IPS-18a (cell line): ENCODE measurements around the gene TRIM44.
"Not testable (repeated sequence)": the region's sequence is repeated elsewhere in the genome, so short reads cannot be mapped to it uniquely, and the experiment has no call there.

Experiments
- H3K27ac ChIP-seq: one replicate; pipeline ENCODE4 v1.5.1; 2013; ENCODE audit warnings: low read length
- H3K27me3 ChIP-seq: one replicate; pipeline ENCODE4 v1.6.1; 2013; ENCODE audit warnings: mild to moderate bottlenecking, low read length; ENCODE audit not compliant: control insufficient read depth, insufficient read depth
- H3K36me3 ChIP-seq: one replicate; pipeline ENCODE4 v1.6.1; 2013; ENCODE audit warnings: low read depth, low read length; ENCODE audit not compliant: control insufficient read depth
- H3K4me1 ChIP-seq: one replicate; pipeline ENCODE4 v1.6.1; 2013; ENCODE audit warnings: low read depth, low read length; ENCODE audit not compliant: control insufficient read depth
- H3K4me3 ChIP-seq: one replicate; pipeline ENCODE4 v1.5.1; 2013; ENCODE audit warnings: low read length
- H3K9ac ChIP-seq: one replicate; pipeline ENCODE4 v1.6.1; 2013; ENCODE audit warnings: mild to moderate bottlenecking, low read length, moderate library complexity
- H3K9me3 ChIP-seq: one replicate; pipeline ENCODE4 v1.6.1; 2013; ENCODE audit warnings: low read depth, low read length; ENCODE audit not compliant: control insufficient read depth

TRIM44 gene

DNA sequence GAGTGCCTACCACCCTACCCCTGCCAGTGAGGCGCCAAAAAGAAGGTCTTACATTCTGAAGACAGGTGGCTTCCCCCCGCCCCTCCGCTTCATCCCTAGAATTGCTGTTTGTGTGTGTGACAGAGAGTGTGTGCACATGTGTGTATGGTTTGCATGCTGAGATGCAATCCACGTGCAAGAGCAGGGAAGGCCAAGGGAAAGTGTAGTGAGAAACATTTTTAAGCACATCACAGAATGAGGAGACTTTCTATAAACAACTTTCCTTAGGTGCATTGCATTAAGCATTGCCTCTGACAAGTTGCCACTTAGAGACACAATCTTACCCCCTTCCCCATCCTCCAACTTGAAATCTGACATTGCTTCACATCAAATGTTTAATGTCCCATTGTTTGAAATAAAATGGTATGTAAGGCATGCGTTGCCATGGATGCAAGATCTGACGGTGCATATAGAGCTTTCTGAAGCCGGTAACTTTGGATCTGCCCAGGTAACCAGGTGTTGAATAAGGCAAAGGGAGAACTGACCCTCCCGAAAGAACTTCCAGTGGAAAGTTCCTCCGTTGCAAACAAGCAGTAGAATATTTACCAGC lies 22.9 kb upstream of the TRIM44 start:
- no peak overlapping the region for H3K27ac ChIP-seq
- H3K36me3 ChIP-seq = no peaks in the 10 kb centered on the region
- H3K9me3 ChIP-seq = no peaks in the 10 kb centered on the region
- H3K4me1 ChIP-seq = peaks cover 6% of the 10 kb centered on the region
- H3K4me3 ChIP-seq = no peak overlapping the region
- no peak overlapping the region for H3K9ac ChIP-seq
- H3K27me3 ChIP-seq = no peaks in the 10 kb centered on the region

DNA sequence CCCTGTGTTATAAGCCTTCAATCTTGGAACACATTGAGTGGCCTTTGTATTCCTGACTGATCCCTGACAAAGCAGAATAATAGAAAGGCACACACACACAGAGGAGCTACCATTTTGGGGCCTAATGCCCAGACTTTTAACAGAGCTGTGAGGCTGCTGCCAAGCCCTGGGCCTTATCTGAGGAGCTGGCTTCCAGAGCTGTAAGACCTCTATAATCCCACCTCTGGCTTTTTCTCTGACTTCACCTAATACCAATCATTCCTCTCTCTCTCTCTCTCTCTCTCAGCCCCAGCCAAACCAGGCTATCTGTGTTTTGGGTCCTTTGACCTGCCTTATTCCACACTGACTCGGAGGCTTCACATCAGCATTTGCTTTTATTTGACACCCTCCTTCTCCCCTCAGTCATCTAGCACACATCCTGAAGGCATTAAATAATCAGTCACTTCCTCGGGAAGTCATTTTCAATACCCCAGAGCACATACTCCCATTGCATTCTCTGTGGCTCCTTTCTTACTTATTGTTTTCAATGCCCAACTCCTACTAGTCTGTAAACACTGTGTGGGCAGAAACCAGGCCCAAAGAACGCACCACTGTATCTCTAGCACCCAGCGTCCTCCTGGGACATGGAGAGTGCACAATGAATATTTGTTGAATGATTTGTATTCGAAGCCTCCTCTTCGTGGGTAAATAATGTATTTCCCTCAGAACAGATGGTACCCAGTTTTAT lies 21.2 kb upstream of the TRIM44 start:
- no peaks in the 10 kb centered on the region for H3K9me3 ChIP-seq

DNA sequence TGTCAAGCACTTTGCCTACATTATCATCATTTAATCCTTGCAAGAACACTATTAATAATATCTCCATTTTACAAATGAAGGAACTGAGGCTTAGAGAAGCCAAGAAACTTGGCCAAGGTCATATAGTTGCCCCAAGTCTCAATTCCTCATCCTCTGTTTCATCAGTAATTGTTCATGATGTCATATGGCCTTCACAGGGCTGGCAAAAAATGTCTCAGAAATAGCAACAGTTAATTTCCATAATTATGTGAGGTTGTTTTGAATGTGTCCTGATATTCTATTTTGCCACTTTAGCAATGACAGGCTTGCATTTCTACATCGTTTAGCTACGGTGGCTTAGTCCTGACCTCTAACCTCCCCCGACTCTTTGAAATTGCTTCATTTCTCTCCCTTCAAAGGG lies 20.6 kb upstream of the TRIM44 start:
- H3K27me3 ChIP-seq = no peaks in the 10 kb centered on the region
- peaks cover 6% of the 10 kb centered on the region for H3K4me1 ChIP-seq
- no peak overlapping the region for H3K9ac ChIP-seq
- H3K9me3 ChIP-seq = no peaks in the 10 kb centered on the region
- H3K27ac ChIP-seq = no peak overlapping the region
- H3K36me3 ChIP-seq = no peaks in the 10 kb centered on the region
- no peak overlapping the region for H3K4me3 ChIP-seq

More for the DNA sequence above, 21.2 kb upstream of the TRIM44 start:
- no peaks in the 10 kb centered on the region for H3K36me3 ChIP-seq
- peaks cover 6% of the 10 kb centered on the region for H3K4me1 ChIP-seq
- no peaks in the 10 kb centered on the region for H3K27me3 ChIP-seq
- H3K27ac ChIP-seq = no peak overlapping the region
- no peak overlapping the region for H3K4me3 ChIP-seq
- H3K9ac ChIP-seq = no peak overlapping the region

DNA sequence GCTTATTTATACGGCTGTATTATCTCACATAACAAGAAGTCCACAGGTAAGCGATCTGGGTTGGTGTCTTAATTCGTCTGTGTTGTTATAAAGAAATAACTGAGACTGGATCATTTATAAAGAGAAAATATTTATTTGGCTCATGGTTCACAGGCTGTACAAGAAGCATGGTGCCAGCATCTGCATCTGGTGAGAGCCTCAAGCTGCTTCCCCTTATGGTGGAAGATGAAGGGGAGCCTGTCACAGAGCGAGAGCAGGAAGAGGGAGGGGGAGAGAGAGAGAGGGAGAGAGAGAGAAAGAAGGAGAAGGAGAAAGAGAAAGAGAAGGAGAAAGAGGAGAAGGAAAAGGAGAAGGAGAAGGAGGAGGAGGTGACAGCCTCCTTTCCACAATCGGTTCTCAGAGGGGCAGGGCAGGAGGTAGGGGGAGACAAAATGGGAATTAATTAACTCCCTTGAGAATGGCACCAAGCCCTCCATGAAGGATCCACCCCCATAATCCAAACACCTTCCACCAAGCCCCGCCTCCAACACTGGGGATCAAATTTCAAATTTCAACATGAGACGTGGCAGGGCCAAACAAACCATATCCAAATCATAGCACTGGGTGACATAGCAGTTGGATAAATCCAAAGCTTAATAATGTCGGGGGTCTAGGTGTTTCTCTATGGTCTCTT lies 15.0 kb upstream of the TRIM44 start:
- H3K9me3 ChIP-seq = no peaks in the 10 kb centered on the region
- H3K27me3 ChIP-seq = no peaks in the 10 kb centered on the region
- H3K9ac ChIP-seq = no peak overlapping the region
- H3K36me3 ChIP-seq = no peaks in the 10 kb centered on the region
- no peak overlapping the region for H3K4me3 ChIP-seq
- H3K4me1 ChIP-seq = no peaks in the 10 kb centered on the region
- H3K27ac ChIP-seq = no peak overlapping the region

DNA sequence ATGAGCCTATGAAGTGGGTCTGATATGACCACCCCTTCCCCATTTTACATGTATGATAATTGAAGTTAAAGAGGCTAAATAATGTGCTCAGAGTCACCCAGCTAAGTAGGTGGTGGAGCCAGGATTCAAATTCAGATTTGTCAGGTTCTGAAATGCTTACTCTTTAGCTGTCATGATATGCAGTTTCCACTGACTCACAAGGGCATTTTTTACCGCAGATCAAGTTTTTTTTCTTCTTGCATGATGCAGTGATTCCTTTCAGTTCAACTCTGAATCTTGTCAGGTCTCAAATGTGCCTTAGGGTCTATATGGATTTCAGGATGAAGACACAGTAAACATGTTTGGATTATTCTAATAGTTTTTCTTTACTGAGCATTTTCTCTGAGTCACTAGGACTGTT lies 12.6 kb upstream of the TRIM44 start:
- Histone ChIP-seq H3K4me3 (no peak overlapping the region), H3K27ac (no peak overlapping the region), H3K9me3 (no peaks in the 10 kb centered on the region), H3K36me3 (no peaks in the 10 kb centered on the region), H3K27me3 (peaks cover 10% of the 10 kb centered on the region), H3K9ac (no peak overlapping the region), H3K4me1 (peaks cover 6% of the 10 kb centered on the region)

DNA sequence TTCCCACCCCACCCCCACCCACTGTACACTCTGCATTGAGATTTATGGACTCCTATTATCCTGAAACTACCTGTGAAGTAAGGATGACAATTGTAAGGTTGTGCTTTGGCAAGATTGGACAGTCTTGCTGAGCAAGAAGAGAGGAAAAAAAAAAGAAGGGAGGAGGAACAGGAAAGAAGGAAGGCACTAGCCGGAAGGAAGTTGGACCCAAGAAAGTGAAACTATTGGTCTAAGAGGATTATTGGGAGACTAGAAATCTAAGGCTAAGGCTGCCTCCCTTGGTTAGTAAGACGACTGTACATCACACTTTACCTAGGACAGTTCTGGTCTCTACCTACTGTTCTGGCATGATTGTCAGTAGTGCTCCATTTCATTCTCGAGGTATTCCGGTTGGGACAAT lies 12.1 kb upstream of the TRIM44 start:
- no peak overlapping the region for H3K4me3 ChIP-seq

DNA sequence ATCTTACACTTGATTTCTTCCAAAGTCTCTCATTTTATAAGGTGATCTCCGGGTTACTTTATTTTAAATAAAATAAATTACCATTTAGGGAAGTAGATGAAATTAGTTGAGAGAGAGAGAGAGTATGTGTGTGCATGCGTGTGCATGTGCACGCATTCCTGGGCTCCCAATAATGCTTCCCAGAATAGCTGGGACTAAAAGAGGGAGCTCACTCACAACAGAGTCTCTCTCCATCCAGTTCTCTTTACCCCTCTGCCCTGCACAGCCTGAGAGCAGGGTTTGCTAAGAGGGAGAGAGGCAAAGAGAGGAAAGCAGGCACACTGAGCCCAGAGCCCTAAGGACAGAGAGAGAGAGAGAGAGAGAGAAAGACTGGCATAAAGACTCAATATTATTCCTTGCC lies 11.3 kb upstream of the TRIM44 start:
- Histone ChIP-seq H3K27ac (no peak overlapping the region), H3K27me3 (peaks cover 23% of the 10 kb centered on the region), H3K9ac (no peak overlapping the region), H3K4me3 (no peak overlapping the region), H3K36me3 (no peaks in the 10 kb centered on the region), H3K9me3 (no peaks in the 10 kb centered on the region), H3K4me1 (peaks cover 15% of the 10 kb centered on the region)

More for the DNA sequence above, 12.1 kb upstream of the TRIM44 start:
- no peak overlapping the region for H3K27ac ChIP-seq
- peaks cover 10% of the 10 kb centered on the region for H3K4me1 ChIP-seq
- no peaks in the 10 kb centered on the region for H3K9me3 ChIP-seq
- H3K27me3 ChIP-seq = peaks cover 15% of the 10 kb centered on the region
- H3K36me3 ChIP-seq = no peaks in the 10 kb centered on the region
- no peak overlapping the region for H3K9ac ChIP-seq

DNA sequence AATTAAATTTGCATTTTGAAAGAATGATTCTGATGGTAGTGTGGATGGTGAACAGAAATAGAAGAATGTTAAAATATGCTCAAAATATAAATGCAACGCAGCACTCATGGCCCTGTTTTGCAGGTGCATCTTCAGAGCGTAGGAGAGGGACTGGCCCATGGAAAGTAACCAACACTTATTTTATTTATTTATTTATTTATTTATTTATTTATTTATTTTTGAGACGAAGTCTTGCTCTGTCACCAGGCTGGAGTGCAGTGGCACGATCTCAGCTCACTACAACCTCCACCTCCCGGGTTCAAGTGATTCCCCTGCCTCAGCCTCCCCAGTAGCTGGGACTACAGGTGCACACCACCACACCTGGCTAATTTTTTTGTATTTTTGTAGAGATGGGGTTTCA lies 9.8 kb upstream of the TRIM44 start:
- not testable (repeated sequence) for H3K4me3 ChIP-seq, H3K27ac ChIP-seq, H3K9me3 ChIP-seq, H3K36me3 ChIP-seq, H3K9ac ChIP-seq
- peaks cover 28% of the 10 kb centered on the region for H3K27me3 ChIP-seq
- peaks cover 15% of the 10 kb centered on the region for H3K4me1 ChIP-seq

DNA sequence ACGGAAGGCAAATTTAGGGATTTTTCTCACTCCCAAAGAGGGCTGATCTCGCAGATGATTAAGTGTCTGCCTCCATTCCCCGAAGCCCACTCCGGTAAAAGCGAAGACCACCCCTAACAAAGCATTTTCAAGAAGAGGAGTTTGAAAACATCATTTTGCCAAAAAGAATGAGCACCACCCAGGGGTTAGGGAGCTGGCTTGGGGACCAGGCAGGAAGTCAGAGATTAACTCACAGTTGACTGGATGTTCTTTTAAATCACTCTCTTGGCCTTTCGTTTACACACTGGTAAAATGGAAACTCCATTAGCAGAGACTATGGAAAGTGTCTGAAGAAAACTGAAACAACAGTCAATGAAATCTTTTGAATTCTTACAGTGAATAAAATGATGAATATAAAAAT lies 7.9 kb upstream of the TRIM44 start:
- H3K27ac ChIP-seq = no peak overlapping the region
- peaks cover 15% of the 10 kb centered on the region for H3K4me1 ChIP-seq
- no peaks in the 10 kb centered on the region for H3K9me3 ChIP-seq
- H3K27me3 ChIP-seq = peaks cover 33% of the 10 kb centered on the region
- H3K4me3 ChIP-seq = peak overlapping the region; percentile 29
- no peak overlapping the region for H3K9ac ChIP-seq
- H3K36me3 ChIP-seq = no peaks in the 10 kb centered on the region

DNA sequence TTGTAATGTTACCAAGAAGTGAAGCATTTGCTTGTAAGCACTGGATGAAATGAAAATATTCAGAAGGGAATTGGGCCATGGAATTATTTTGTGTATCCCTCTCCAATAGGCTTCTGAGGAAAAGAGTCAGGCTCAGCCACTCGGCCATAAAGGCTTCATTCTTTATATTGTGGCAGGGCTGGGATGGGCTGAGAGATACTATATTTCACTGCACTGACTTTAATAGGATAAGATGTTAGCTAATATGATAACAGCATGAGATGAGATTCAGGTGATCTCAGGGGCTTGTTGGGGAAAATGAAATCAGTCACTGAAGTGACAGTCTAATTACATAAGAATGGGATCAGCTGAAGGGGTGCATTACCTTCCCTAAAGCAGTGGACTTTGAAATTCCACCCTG lies 7.3 kb upstream of the TRIM44 start:
- H3K36me3 ChIP-seq = no peaks in the 10 kb centered on the region
- no peak overlapping the region for H3K27ac ChIP-seq
- H3K4me3 ChIP-seq = no peak overlapping the region
- no peaks in the 10 kb centered on the region for H3K9me3 ChIP-seq
- H3K4me1 ChIP-seq = peaks cover 15% of the 10 kb centered on the region
- peaks cover 38% of the 10 kb centered on the region for H3K27me3 ChIP-seq
- no peak overlapping the region for H3K9ac ChIP-seq

DNA sequence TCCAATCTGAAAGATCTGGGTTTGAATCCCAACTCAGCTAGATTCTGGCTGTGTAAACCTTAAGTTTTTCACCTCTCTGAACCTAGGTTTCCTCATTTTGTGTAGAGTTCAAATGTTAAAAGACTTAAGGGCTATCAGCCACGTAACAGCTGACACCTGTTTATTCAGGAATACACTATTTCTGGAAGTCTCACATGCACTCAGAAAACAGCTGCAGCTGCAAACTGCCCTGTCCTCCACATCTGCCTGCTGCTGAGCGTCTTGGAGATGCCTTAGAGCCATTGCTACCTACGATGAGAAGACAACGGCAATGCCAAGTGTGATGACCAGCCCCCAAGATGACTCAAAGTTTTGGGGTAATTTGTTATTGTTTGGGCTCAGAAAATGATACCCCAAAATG lies 6.7 kb upstream of the TRIM44 start:
- Histone ChIP-seq H3K27ac (no peak overlapping the region), H3K4me3 (no peak overlapping the region), H3K27me3 (peaks cover 39% of the 10 kb centered on the region)

More for the DNA sequence above, 6.7 kb upstream of the TRIM44 start:
- H3K9me3 ChIP-seq = no peaks in the 10 kb centered on the region
- no peak overlapping the region for H3K9ac ChIP-seq
- peaks cover 15% of the 10 kb centered on the region for H3K4me1 ChIP-seq
- H3K36me3 ChIP-seq = no peaks in the 10 kb centered on the region
